CD4-positive, alpha-beta T cell treated with Interleukin-21 for 1 hour (primary cell): ENCODE data around the gene ARHGEF2.
"Not testable (repeated sequence)": the region's sequence is repeated elsewhere in the genome, so short reads cannot be mapped to it uniquely, and the experiment has no call there.

Experiments
- DNase-seq: peaks from one replicate; pipeline ENCODE4 v3.0.0-alpha.2; 2020

The ARHGEF2 gene

GRCh38 chr1:155989242-155990004, 11.1 kb upstream of the ARHGEF2 start:
- peak; percentile 87 for DNase-seq

- DNase-seq, result not testable (repeated sequence)
These were observed 6.7 kb upstream of the ARHGEF2 start for GRCh38 chr1:155984903-155985645.

- DNase-seq, result no peak
These were observed 6.0 kb upstream of the ARHGEF2 start for GRCh38 chr1:155984341-155984740.

- DNase-seq, result no peak
These were observed 5.1 kb upstream of the ARHGEF2 start for GRCh38 chr1:155983191-155984024.

GRCh38 chr1:155982106-155982505, 3.8 kb upstream of the ARHGEF2 start:
- DNase-seq, result no peak

GRCh38 chr1:155981266-155982088, 3.1 kb upstream of the ARHGEF2 start:
- peak; percentile 51 for DNase-seq

- no peak for DNase-seq
These were observed 1.4 kb upstream of the ARHGEF2 start for GRCh38 chr1:155979597-155980343.

- DNase-seq, result no peak
These were observed 654 bp upstream of the ARHGEF2 start for GRCh38 chr1:155978973-155979429.

- peak; percentile 52 for DNase-seq
These were observed 540 bp downstream of the ARHGEF2 start for GRCh38 chr1:155977690-155978324.

GRCh38 chr1:155976913-155977689, 1.2 kb downstream of the ARHGEF2 start:
- no peak for DNase-seq

- DNase-seq, result peak; percentile 73
These were observed 2.1 kb downstream of the ARHGEF2 start for GRCh38 chr1:155976062-155976912.

- DNase-seq, result no peak
These were observed 2.8 kb downstream of the ARHGEF2 start for GRCh38 chr1:155975375-155976061.

- DNase-seq, result no peak
These were observed 3.9 kb downstream of the ARHGEF2 start for GRCh38 chr1:155974208-155975115.

- DNase-seq, result no peak
These were observed 4.6 kb downstream of the ARHGEF2 start for GRCh38 chr1:155973723-155974122.

GRCh38 chr1:155971910-155972809, 6.2 kb downstream of the ARHGEF2 start:
- DNase-seq, result no peak

- peak; percentile 29 for DNase-seq
These were observed 7.7 kb downstream of the ARHGEF2 start for GRCh38 chr1:155970531-155971167.
